Suprapubic skin (tissue), 3 donors: ENCODE results near the gene REV1.

Source experiments
- CTCF ChIP-seq, 2 donors: fragments of 200-600 bp in 1 of 2; fragments of 450-650 bp in 1 of 2; sonication (generic) in 1 of 2; IDR thresholded peaks; one replicate each; pipeline ENCODE4 v1.5.1; 2016 to 2019; ENCODE audit warnings: antibody characterized with exemption in 2 of 2, mild to moderate bottlenecking in 1 of 2, moderate library complexity in 1 of 2
- POLR2AphosphoS5 ChIP-seq, 3 donors: sonication (generic); formaldehyde crosslinking; IDR thresholded peaks; one replicate each; pipeline ENCODE4 v1.6.1; 2017; ENCODE audit warnings: antibody characterized with exemption in 3 of 3

GRCh38 chr2:99487906-99488305 lies 1.9 kb downstream of the REV1 start:
- TF ChIP-seq CTCF (IDR thresholded peaks at IDR 0.05) (no peak), POLR2AphosphoS5 (IDR thresholded peaks at IDR 0.05) (no peak)
